ENCODE measurements around the gene VKORC1. TPM values are rescaled to one million over a fixed set of nuclear protein-coding genes. Genes with fewer than 3 reads are reported as not detected.

VKORC1 gene
- total RNA-seq = 123 TPM

DNA sequence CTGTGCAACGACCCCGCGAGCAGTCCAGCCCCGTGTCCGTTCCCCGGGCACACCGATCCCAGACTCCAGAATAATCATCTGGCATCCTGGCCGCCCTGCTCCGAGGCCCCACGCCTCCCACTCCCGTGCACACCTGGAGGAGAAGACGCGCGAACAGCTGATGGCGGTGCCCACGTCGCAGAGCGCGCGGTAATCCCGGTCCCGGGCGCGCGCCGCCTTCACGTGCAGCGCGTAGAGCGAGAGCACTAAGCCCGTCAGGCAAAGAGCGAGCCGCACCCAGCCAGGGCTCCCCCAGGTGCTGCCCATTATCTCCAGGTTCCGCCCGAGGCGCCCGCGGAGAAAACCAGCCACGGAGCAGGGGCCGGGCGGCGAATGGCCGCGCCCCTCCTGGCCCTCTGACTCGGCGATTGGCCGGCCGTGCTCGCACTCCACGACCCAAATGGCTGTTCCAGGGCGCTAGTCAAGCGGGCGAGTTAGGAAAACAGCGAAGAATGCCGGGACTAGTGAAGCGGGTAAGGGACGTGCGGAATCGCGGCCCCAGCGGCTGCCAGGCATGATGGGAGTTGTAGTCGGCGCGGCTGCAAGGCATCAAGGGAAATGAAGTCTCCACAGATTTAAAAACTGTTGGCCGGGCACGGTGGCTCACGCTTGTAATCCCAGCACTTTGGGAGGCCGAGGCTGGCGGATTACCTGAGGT is at the start of gene VKORC1:
VKORC1 (minus strand) TSS at position 374 of the 697 bp plus-strand sequence; CDS start at position 306, 68 bp downstream.
- H3K4me3 ChIP-seq = peak within 1 kb of the TSS; percentile 80 to 94
- H3K27me3 ChIP-seq = no peaks in the 10 kb centered on the region
- peak; percentile 92 to 97 for TF ChIP-seq POLR2AphosphoS5 (IDR thresholded peaks at IDR 0.05; ENCODE audit: insufficient read depth in 1 of 2, low read depth in 1 of 2)
- TF ChIP-seq POLR2A (IDR thresholded peaks at IDR 0.05) = peak in 1 of 2 donors; percentile 47
- peak in 1 of 3 experiments; percentile 4 for TF ChIP-seq CTCF (IDR thresholded peaks at IDR 0.05)
- intact Hi-C loops (cut with DNase I) = no loop called here
- DNase-seq (ENCODE audit: extremely low spot score in 2 of 2) = peak in 1 of 2 donors; percentile 96
- peaks cover 0 to 7% of the 10 kb centered on the region in 2 donors for H3K36me3 ChIP-seq
- H3K9me3 ChIP-seq = no peaks in the 10 kb centered on the region
- H3K27ac ChIP-seq = peak within 1 kb of the TSS; percentile 73
- peaks cover 17% of the 10 kb centered on the region for H3K4me1 ChIP-seq

DNA sequence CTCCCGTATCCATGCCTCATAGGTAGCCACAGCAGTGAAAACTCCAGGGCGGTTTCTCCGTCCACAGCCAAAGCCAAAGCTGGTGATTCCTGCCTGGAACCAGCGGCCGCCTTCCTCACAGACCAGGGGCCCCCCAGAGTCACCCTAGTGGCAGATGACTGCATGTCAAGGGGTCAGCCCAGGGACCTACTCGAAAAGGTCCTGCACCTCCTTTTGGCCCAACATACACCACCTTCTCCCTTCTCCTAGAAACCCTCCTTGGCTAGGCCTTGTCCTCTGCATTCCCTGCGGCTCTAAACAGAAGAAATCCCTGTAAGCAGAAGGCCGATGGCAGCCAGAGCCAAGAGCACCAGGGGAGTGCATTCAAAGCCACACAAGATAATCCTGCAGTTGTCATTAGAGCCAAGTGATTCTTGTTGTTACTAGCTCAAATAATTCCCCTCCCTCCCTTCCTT is 49.1 kb upstream of the VKORC1 start:
- peak in 1 of 2 donors; percentile 83 for DNase-seq (ENCODE audit: extremely low spot score in 2 of 2)
- intact Hi-C loops (cut with DNase I) = loop anchor here (2.0 to 10.0 kb wide), 4 partner anchors 35 to 156 kb away; partner anchors contain the start of genes HSD3B7, PRSS53 and STX4
- Histone ChIP-seq H3K36me3 (no peaks in the 10 kb centered on the region), H3K4me3 (no peak overlapping the region), H3K27me3 (no peaks in the 10 kb centered on the region), H3K4me1 (peaks cover 36% of the 10 kb centered on the region), H3K9me3 (no peaks in the 10 kb centered on the region), H3K27ac (no peak overlapping the region)
- TF ChIP-seq CTCF (IDR thresholded peaks at IDR 0.05) (no peak), POLR2A (IDR thresholded peaks at IDR 0.05) (no peak), POLR2AphosphoS5 (IDR thresholded peaks at IDR 0.05; ENCODE audit: insufficient read depth in 1 of 2, low read depth in 1 of 2) (no peak)

- no peaks in the 10 kb centered on the region for H3K9me3 ChIP-seq
- DNase-seq (ENCODE audit: extremely low spot score in 2 of 2) = peak in 1 of 2 donors; percentile 88
- TF ChIP-seq CTCF (IDR thresholded peaks at IDR 0.05) (no peak), POLR2A (IDR thresholded peaks at IDR 0.05) (no peak), POLR2AphosphoS5 (IDR thresholded peaks at IDR 0.05; ENCODE audit: insufficient read depth in 1 of 2, low read depth in 1 of 2) (no peak)
- peak overlapping the region; percentile 87 for H3K27ac ChIP-seq
- intact Hi-C loops (cut with DNase I) = loop anchor here (2.0 to 10.0 kb wide), 4 partner anchors 36 to 156 kb away; partner anchors contain the start of genes HSD3B7, PRSS53 and STX4
- no peaks in the 10 kb centered on the region for H3K36me3 ChIP-seq
- H3K4me1 ChIP-seq = peaks cover 38% of the 10 kb centered on the region
- peak overlapping the region; percentile 51 to 70 for H3K4me3 ChIP-seq
- no peaks in the 10 kb centered on the region for H3K27me3 ChIP-seq
Observed at GRCh38 chr16:31143011-31143693, 48.6 kb upstream of the VKORC1 start.

GRCh38 chr16:31142109-31143010 is 47.8 kb upstream of the VKORC1 start:
- Histone ChIP-seq H3K4me1 (peaks cover 39% of the 10 kb centered on the region), H3K9me3 (no peaks in the 10 kb centered on the region), H3K27ac (peak overlapping the region; percentile 87), H3K4me3 (peak overlapping the region; percentile 51 to 70), H3K36me3 (no peaks in the 10 kb centered on the region), H3K27me3 (no peaks in the 10 kb centered on the region)
- peak; percentile 99 to 100 for DNase-seq (ENCODE audit: extremely low spot score in 2 of 2)
- intact Hi-C loops (cut with DNase I) = loop anchor here (2.0 to 10.0 kb wide), 4 partner anchors 36 to 155 kb away; partner anchors contain the start of genes HSD3B7, PRSS53 and STX4
- peak in 1 of 2 donors; percentile 18 for TF ChIP-seq POLR2A (IDR thresholded peaks at IDR 0.05)
- peak; percentile 68 to 78 for TF ChIP-seq POLR2AphosphoS5 (IDR thresholded peaks at IDR 0.05; ENCODE audit: insufficient read depth in 1 of 2, low read depth in 1 of 2)
- TF ChIP-seq CTCF (IDR thresholded peaks at IDR 0.05) = peak; percentile 96 to 97 (median 97)
